ENCODE measurements around the gene LIMCH1. TPM values are rescaled to one million over a fixed set of nuclear protein-coding genes. Genes with fewer than 3 reads are reported as not detected.

Gene LIMCH1
- total RNA-seq, 1 experiment from 2014 or later: 3.3 TPM

DNA sequence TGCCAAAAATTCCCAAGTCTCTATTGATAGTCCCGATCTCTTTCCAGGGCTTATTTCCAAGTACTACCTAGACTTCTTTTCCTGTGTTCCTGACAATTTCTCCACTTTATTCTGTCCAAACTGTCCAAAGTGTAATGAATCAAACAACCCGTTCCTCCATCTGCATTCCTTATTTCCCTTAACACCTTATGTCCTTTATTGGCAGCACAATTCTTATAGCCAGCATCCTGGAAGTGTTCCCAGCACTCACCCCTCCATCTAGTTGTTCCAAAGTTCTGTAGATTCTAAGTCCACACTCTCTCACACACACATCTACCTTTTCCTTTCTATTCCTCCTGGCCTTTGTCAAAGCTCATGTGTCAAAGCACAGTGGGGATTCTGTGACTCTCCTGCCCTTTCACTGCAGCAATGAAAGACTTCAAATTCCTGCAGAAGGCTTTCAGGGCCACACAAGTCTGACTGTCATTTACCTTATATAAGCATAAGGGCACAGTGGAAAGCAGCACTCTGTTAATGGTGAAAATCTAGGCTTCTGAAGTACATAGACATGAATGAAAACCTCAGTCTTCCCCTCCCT, 22.1 kb downstream of the LIMCH1 start:
- peaks cover 4 to 13% of the 10 kb centered on the region in 2 experiments for H3K4me1 Mint-ChIP-seq
- no peak overlapping the region for H2BK20ac ChIP-seq (ENCODE audit: low read depth, low read length, poor library complexity, severe bottlenecking)
- no peak overlapping the region for H3K4me2 ChIP-seq (ENCODE audit: insufficient read depth, insufficient read length, low read length)
- H3K79me1 ChIP-seq (ENCODE audit: insufficient read depth, low read depth, low read length, poor library complexity, severe bottlenecking): no peaks in the 10 kb centered on the region
- H3K4ac ChIP-seq (ENCODE audit: low read depth, low read length): no peak overlapping the region
- no peaks in the 10 kb centered on the region for H3K27me3 ChIP-seq (ENCODE audit: insufficient read depth, low read length)
- no peak overlapping the region for H2AK5ac ChIP-seq (ENCODE audit: insufficient read length, low read length)
- peaks cover 9% of the 10 kb centered on the region; the same call in 1 of the 2 replicates for H3K27me3 Mint-ChIP-seq (ENCODE audit: low read depth)
- no peak overlapping the region for H3K27ac Mint-ChIP-seq
- no peaks in the 10 kb centered on the region for H3K9me3 Mint-ChIP-seq
- H4K91ac ChIP-seq (ENCODE audit: insufficient read length, low read depth, low read length): no peak overlapping the region
- TF ChIP-seq, protein P1, sequence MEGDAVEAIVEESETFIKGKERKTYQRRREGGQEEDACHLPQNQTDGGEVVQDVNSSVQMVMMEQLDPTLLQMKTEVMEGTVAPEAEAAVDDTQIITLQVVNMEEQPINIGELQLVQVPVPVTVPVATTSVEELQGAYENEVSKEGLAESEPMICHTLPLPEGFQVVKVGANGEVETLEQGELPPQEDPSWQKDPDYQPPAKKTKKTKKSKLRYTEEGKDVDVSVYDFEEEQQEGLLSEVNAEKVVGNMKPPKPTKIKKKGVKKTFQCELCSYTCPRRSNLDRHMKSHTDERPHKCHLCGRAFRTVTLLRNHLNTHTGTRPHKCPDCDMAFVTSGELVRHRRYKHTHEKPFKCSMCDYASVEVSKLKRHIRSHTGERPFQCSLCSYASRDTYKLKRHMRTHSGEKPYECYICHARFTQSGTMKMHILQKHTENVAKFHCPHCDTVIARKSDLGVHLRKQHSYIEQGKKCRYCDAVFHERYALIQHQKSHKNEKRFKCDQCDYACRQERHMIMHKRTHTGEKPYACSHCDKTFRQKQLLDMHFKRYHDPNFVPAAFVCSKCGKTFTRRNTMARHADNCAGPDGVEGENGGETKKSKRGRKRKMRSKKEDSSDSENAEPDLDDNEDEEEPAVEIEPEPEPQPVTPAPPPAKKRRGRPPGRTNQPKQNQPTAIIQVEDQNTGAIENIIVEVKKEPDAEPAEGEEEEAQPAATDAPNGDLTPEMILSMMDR (conservative IDR thresholded peaks at IDR 0.05): no peak
- H3K23ac ChIP-seq (ENCODE audit: insufficient read length, low read depth, low read length): no peak overlapping the region
- no peaks in the 10 kb centered on the region for H4K20me1 ChIP-seq (ENCODE audit: control insufficient read depth, insufficient read depth, insufficient read length)
- no peak overlapping the region for H2BK12ac ChIP-seq (ENCODE audit: insufficient read length, low read depth, low read length)
- H2BK15ac ChIP-seq (ENCODE audit: low read depth, low read length): no peak overlapping the region
- H3K79me2 ChIP-seq (ENCODE audit: insufficient read depth, low read length): no peaks in the 10 kb centered on the region
- no peak overlapping the region for H3K27ac ChIP-seq (ENCODE audit: insufficient read length, low read depth, low read length)
- H4K5ac ChIP-seq (ENCODE audit: insufficient read length, low read depth, low read length): no peak overlapping the region
- H2BK5ac ChIP-seq (ENCODE audit: insufficient read length, low read length): no peak overlapping the region
- no peaks in the 10 kb centered on the region for H3K36me3 Mint-ChIP-seq (ENCODE audit: insufficient read depth in 1 of 3, low read depth in 3 of 3)
- WGBS (ENCODE audit: extremely low coverage, insufficient read length, low lambda C conversion rate): no CpG with 5 or more reads among the region's 2 CpGs
- no peaks in the 10 kb centered on the region for H3K9me3 ChIP-seq (ENCODE audit: control insufficient read depth, low read depth, low read length)
- H3K18ac ChIP-seq (ENCODE audit: insufficient read length, low read depth, low read length): no peak overlapping the region
- no peaks in the 10 kb centered on the region; the same call in 1 of the 2 replicates for H3K4me1 ChIP-seq (ENCODE audit: insufficient read depth, low read length)
- no peak overlapping the region for H2BK120ac ChIP-seq (ENCODE audit: low read depth, low read length, poor library complexity, severe bottlenecking)
- H4K8ac ChIP-seq (replicated peaks; ENCODE audit: insufficient read length, low read depth, low read length): no peak overlapping the region
- H3K4me3 Mint-ChIP-seq: no peak overlapping the region
- H3K9ac ChIP-seq (ENCODE audit: extremely low read depth, insufficient read length, low read length): no peak overlapping the region
- DNase-seq: no peak
- H2AFZ ChIP-seq (ENCODE audit: low read length): no peak overlapping the region
- H3K23me2 ChIP-seq (ENCODE audit: insufficient read length, low read depth, low read length, poor library complexity, severe bottlenecking): no peaks in the 10 kb centered on the region
- H3T11ph ChIP-seq (ENCODE audit: low read length): no peak overlapping the region
- no peak overlapping the region for H3K56ac ChIP-seq (ENCODE audit: insufficient read length, low read depth, low read length)
- H3K14ac ChIP-seq (ENCODE audit: insufficient read depth, low read length): no peak overlapping the region
